HG03521 (cell line): ENCODE measurements around the gene SMAD2.
"Not testable (repeated sequence)": the region's sequence is repeated elsewhere in the genome, so short reads cannot be mapped to it uniquely, and the experiment has no call there.

ENCODE experiments used
- ATAC-seq: cut with Tn5 transposase; IDR thresholded peaks from one replicate; pipeline ENCODE4 v1.9.1; 2021; ENCODE audit warnings: mild to moderate bottlenecking, moderate library complexity; ENCODE audit not compliant: unreplicated experiment

Gene SMAD2

DNA sequence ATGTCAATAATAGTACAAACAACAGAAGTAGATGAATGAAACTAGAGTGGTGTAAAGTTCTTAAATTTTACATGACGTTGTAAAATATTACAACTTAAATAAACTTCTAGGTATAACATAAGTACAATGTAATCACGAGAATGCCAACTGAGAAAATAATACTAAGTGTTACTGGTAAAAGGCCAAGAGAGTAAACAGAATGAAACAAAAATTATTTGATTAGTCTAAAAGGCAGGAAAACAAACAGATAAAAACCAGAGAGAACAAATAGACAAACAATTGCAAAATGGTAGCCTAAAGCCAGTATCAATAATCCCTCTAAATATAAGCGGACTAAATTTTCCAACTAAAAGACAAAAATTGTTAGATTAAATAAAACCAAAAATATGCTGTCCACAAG, 71.9 kb downstream of the SMAD2 start:
- ATAC-seq, result no peak

DNA sequence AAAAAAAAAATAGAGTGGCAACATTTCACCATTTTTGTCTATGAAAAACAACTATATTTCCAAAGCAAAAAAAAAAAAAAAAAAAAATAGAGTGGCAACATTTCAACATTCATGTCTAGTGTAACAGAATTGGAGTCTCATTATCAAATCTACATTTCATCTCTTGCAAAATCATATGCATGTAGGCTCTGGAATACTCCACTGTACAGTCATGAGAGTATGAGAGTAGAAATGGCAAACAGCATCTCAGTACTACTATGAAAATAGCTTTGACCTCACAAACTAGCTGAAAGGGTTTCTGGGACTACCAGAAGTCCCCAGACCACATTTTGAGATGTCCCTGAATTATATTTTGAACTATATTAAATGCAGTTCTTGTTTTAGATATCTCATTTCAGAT, 82.8 kb downstream of the SMAD2 start:
- ATAC-seq, result no peak

DNA sequence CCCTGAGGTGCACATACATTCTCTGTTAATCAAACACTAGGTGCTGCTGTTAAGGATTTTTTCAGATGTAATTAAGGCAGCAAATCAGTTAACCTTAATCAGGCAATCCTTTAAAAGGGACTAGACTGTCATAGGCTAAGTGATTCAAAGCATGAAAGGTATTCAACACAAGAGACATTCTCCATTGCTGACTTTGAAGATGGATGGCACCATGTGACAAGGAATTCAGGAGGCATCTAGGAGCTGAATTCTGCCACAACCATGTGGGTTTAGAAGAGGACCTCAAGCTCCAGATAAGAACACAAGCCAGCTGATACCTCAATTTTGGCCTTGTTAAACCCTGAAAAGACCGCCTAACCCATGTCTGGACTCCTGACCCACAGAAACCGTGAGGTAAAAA, 84.0 kb downstream of the SMAD2 start:
- ATAC-seq, result no peak

DNA sequence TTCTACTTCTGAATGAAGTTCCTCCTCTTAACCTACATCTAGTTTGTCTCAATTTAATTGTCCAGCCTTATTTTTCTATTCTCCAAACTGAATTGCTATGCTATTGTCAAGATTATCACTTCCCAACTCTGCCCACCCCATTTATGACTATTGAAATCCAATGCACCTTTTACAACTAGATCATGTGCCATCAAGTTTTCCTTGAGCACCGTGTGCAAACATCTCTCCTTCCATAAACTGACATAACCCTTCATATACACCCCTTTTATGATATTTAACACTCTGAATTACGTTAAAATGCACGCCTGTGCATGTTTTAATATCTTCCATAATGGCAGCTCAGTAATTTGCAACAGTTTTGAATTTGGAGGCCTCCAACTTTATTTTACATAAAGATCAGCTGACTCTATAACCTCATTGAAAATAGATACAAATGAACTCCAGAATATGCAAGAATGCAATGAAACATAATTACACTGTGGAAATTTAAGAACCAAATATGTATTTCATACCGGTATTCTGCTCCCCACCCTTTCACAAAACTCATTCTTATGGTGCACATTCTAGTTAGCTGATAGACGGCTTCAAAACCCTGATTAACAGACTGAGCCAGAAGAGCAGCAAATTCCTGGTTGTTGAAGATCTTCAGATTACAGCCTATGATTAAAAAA, 85.5 kb downstream of the SMAD2 start:
- ATAC-seq, result no peak

GRCh38 chr18:47842836-47843235, 87.6 kb downstream of the SMAD2 start:
- ATAC-seq, result no peak

DNA sequence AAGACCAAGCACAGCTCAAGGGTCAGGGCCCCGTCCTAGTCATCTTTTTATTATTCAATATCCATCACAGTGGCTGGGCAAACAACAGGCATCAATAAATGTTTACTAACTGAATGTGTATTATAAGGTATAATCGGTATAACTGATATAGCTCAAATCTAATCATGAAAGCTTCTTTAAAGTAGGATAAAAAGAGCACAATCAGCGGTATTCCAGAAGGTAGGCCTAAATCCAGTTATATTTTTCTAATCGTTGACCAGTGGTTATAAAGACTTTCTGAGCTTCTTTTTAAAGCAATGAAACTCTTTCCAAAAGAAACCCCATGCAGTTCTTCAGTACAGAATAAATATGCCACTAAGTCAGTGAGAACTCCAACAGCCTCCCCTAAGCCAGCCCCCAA, 92.1 kb downstream of the SMAD2 start:
- no peak for ATAC-seq

- ATAC-seq, result no peak
These were observed 98.1 kb downstream of the SMAD2 start for GRCh38 chr18:47832348-47832747.

DNA sequence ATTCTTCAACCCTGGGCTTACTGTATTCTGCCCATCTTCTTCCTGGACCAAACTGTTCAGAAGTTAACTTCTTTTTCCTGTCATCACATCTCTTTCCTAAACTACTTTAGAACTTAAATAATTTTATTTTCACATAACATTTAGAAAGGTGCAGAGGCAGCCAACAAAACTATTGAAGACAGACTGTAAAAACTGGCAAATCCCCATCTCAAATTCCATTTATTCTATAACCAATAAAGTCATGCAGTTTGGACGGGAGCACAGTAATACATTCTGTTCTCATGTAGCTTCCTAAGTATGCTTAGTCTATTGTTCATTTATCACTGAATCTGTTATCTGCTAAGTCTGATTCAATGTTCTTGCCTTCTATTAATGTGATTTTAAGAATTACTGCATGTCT, 99.1 kb downstream of the SMAD2 start:
- no peak for ATAC-seq

DNA sequence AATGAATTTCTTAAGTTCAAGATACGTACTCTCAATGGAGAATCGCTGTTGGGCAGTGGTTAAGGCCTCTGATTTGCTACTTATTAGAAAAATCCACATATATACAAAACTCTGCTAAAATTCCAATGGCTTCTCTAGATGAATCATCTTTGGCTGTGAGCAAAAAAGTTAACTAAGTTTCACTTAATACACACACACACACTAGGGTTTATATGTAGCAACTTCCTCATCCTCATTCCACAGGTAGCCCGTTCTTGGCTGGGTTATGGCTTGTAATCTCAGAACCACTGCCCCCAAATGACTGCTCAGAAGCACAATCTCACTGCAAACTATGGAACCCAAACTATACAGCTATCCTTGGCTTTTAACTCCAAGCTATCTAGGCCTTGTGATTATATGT, 99.7 kb downstream of the SMAD2 start:
- no peak for ATAC-seq

GRCh38 chr18:47829831-47830230, 100.6 kb downstream of the SMAD2 start:
- ATAC-seq, result no peak

GRCh38 chr18:47828031-47828430, 102.4 kb downstream of the SMAD2 start:
- ATAC-seq, result not testable (repeated sequence)

- no peak for ATAC-seq
These were observed 104.0 kb downstream of the SMAD2 start for GRCh38 chr18:47826157-47827074.

DNA sequence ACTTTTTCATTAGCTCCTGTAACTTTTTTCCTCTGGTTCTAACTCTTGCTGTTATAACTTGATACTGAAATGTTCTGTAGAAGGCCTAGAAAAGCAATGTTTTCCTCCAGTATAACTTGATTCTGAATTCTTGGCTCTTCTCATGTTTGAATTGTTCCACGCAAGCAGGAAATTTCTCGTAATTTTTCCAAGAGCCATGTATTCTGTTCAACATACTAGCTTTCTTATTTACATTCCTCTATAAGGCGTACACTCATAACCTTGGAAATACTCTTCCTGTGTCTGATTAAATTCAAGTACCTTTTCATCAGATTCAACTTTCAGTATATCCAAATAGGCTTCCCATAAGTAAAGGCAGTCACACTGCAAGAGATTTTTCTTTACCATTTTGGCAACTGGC, 109.1 kb downstream of the SMAD2 start:
- ATAC-seq, result no peak

GRCh38 chr18:47817795-47818077, 112.7 kb downstream of the SMAD2 start:
- no peak for ATAC-seq

DNA sequence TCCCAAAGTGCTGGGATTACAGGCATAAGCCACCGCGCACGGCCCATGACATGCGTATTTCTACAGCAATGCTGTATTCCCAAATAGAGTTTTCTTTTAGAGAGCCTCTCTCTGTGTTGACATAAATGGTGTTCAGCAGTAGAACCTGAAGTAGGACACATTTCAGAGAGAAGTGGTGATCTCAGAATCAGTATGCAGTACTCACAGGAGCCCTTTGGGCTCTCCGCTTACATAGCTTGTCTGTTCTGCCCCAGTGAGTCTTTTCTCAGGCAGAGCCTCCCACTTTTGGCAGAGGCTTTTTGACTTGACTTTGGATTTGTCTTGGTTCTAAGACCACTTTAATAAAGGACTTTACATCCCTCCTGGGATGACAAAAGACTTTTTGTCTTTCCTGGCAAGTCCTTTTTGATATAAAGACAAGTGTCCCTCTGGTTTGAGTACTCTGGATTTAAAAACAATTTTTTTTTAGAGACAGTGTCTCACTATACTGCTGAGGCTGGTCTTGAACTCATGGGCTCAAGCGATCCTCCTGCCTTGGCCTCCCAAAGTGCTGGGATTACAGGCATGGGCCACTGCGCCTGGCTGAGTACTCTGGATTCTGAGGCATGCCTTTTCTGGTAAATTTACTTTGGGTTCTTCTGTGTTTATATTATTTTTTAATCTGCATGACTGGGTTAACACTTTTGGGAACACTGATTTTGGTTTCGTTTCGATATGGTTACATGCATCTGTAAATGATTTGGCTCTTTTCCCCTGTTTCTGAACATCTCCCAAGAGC, 113.3 kb downstream of the SMAD2 start:
- ATAC-seq, result no peak

GRCh38 chr18:47815486-47816270, 114.8 kb downstream of the SMAD2 start:
- no peak for ATAC-seq

DNA sequence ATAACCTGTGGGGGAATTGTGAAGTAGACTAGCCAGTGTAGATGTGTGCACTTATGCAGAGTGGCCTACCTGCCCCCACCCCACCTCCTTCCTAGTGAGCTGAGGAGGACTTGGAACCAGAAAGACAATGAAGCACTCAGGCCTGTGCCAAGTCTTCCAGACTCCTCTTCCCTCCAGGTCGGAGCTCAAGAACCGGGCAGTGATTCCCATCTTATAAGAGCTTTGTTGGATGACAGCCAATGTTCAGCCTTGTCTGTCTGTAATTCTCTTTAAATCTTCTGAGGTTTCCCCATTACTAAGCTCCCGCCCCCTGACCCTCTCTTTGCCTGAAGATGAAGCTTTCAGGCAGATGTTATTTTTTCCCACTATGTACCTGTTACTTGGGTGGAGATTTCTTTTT, 121.0 kb downstream of the SMAD2 start:
- no peak for ATAC-seq

- ATAC-seq, result no peak
These were observed 127.7 kb downstream of the SMAD2 start for GRCh38 chr18:47802802-47803201.

GRCh38 chr18:47801817-47802216, 128.6 kb downstream of the SMAD2 start:
- no peak for ATAC-seq

GRCh38 chr18:47800756-47801155, 129.7 kb downstream of the SMAD2 start:
- ATAC-seq, result no peak

DNA sequence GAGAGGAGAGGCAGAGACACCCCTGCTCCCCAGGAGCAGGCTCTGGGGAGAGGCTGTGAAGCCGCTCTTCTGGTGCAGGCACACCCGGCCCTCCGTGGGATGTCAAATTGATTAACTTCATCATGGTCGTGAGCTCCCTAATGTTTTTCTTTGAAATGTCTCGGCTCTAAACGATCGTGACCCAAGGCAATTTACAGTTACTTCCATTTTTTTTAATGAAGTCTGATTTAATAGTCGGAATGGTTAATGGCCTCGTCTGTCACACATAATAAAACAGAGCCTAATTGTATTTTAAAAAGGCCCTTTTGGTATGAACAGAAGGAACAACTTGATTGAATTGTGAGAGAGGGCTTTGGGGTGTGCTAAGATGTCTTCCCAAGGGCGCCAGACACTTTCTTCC, 130.2 kb downstream of the SMAD2 start:
- ATAC-seq, result no peak
